ENCODE measurements around the gene KCNAB3.

- TF ChIP-seq CTCF (IDR thresholded peaks at IDR 0.05) = no peak
- no peak for TF ChIP-seq POLR2AphosphoS5 (IDR thresholded peaks at IDR 0.05)
Observed at GRCh38 chr17:7940034-7940433, 10.4 kb upstream of the KCNAB3 start.
